OCI-LY7 (cell line): ENCODE measurements around the gene EEF1A1.

Experiments
- CTCF ChIP-seq: fragments of 200-600 bp; sonication (generic); conservative IDR thresholded peaks from 2 replicates; pipeline ENCODE4 v1.5.1; 2014; ENCODE audit warnings: mild to moderate bottlenecking, antibody characterized with exemption, low read length, moderate library complexity, mixed read lengths
- EZH2phosphoT487 ChIP-seq: fragments of 200-600 bp; sonication (generic); IDR thresholded peaks from 2 replicates; pipeline ENCODE4 v1.6.1; 2018; ENCODE audit warnings: low read depth, borderline replicate concordance, mild to moderate bottlenecking, mixed run types, antibody characterized with exemption, low read length, moderate library complexity, mixed read lengths

DNA sequence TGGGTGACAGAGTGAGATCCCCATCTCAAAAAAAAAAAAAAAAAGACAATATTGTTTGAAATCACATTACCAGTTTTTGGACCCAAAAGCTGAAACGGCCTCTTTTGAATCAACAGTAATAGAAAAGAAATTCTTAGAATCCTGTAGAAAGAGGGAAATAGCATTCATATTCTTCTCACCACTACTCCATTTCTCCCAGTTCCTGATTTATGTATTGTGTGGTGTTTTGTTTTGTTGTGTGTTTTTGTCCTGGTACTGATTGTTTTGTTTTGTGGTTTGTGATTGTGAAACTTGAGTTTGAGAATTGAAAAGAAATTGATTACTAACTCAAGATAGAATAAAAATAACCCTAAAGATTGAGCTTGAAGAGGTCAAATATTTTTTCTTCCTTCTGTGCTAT is 26.2 kb upstream of the EEF1A1 start:
- TF ChIP-seq CTCF, result no peak
- TF ChIP-seq EZH2phosphoT487, result no peak
